Suppressor macrophage (primary cell): ENCODE results near the gene IMMP1L.

Experiments
- DNase-seq, 4 experiments: peaks; one replicate each; pipeline ENCODE4 v3.0.0-alpha.2; 2020 to 2022

The IMMP1L gene

DNA sequence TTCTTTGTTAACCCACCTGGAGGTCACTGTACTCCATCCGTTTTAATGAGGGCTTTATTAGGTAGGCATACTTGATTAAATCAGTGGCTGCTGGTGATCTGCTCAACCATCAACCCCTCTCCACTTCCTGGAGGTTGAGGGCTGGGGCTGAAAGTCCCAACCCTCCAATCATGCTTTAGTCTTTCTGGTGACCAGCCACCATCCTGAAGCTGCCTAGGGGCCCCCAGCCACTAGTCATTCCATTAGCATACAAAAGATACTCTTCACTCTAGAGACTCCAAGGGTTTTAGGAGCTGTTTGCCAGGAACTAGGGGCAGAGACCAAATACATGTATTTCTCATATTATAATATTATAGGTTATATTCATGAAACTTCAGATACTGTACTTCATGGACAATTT, 126.3 kb downstream of the IMMP1L start:
- no peak for DNase-seq
